MG63 (cell line): ENCODE results near the gene HTR1B. TPM values are rescaled to one million over a fixed set of nuclear protein-coding genes. Genes with fewer than 3 reads are reported as not detected.

Source experiments
- DNase-seq: peaks from one replicate; pipeline ENCODE4 v3.0.0-alpha.2; 2020
- H3K27me3 ChIP-seq: fragments of 250-450 bp; sonication (Bioruptor Pico); 2 replicates; pipeline ENCODE4 v1.5.1; 2020; ENCODE audit warnings: mild to moderate bottlenecking, moderate library complexity
- H3K36me3 ChIP-seq: fragments of 250-450 bp; sonication (Bioruptor Pico); 2 replicates; pipeline ENCODE4 v1.5.1; 2020; ENCODE audit warnings: mild to moderate bottlenecking, moderate library complexity
- H3K4me3 ChIP-seq: fragments of 250-450 bp; sonication (Bioruptor Pico); 2 replicates; pipeline ENCODE4 v1.5.1; 2020; ENCODE audit warnings: mild to moderate bottlenecking, moderate library complexity
- H3K9me3 ChIP-seq: fragments of 250-450 bp; sonication (Bioruptor Pico); 2 replicates; pipeline ENCODE4 v1.5.1; 2020; ENCODE audit warnings: mild to moderate bottlenecking, moderate library complexity
- total RNA-seq: library from RNA; depleted of rRNA; stranded (reverse); fragments of >200 nt; shearing (Covaris generic); gene quantifications from 2 replicates; pipeline ENCODE4 v1.2.3, GENCODE V29; 2014; ENCODE audit warnings: low replicate concordance; rRNA removed

Gene HTR1B, protein sequence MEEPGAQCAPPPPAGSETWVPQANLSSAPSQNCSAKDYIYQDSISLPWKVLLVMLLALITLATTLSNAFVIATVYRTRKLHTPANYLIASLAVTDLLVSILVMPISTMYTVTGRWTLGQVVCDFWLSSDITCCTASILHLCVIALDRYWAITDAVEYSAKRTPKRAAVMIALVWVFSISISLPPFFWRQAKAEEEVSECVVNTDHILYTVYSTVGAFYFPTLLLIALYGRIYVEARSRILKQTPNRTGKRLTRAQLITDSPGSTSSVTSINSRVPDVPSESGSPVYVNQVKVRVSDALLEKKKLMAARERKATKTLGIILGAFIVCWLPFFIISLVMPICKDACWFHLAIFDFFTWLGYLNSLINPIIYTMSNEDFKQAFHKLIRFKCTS
- not detected in 2 replicates for total RNA-seq

DNA sequence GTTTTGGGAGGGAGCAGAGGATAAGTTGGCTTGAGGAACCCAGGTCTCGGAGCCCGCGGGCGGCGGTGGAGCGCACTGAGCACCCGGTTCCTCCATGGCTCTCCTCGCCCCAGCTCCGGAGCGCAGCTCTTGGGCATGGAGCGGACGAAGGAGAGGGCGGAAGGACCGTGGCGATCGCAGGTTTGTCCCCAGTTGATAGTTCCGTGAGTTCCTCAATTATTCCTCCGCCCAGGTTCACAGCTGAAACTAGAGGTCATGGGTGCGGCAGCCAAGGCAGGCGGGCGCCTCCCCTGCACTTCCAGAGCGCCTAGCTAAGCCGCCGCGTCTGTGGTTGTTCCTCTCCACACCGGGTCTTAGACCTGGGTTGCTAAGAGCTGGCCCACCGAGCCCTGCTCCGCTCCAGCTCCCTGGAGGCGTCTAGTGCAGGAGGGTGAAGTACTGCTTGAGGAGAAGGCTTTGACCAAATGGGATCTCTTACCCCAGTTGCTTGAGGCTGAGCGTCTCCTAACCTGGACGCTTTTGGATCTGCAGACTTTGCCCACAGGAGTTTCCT, at the start of gene HTR1B:
Gene HTR1B (minus strand): TSS at position 184 of the 553 bp plus-strand sequence. CDS start 88 bp downstream, at position 96.
- H3K4me3 ChIP-seq, result peak within 1 kb of the TSS; percentile 42
- H3K36me3 ChIP-seq, result no peaks in the 10 kb centered on the region
- no peaks in the 10 kb centered on the region; the same call in 1 of the 2 replicates for H3K27me3 ChIP-seq
- H3K9me3 ChIP-seq, result no peaks in the 10 kb centered on the region
- no peak for DNase-seq

DNA sequence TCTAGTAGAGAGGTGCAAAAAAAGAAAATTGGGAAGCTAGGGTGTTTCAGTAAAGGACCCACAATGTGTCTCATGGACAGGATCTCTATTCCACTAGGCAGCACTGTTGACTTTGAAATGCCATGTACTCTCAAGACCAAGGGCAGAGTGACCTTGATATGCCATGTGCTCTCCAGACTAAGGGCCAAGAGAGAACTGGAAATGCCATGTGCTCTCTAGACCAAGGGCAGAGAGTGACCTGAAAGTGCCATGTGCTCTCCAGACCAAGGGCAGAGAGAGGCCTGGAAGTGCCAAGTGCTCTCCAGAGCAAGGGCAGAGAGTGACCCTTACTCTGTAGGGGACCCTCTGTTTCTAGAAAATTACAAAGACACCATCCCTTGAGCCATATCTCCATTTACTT, 49.3 kb upstream of the HTR1B start:
- H3K36me3 ChIP-seq, result no peaks in the 10 kb centered on the region
- peaks cover 4% of the 10 kb centered on the region; the same call in 1 of the 2 replicates for H3K9me3 ChIP-seq
- H3K4me3 ChIP-seq, result no peak overlapping the region
- no peaks in the 10 kb centered on the region for H3K27me3 ChIP-seq
- DNase-seq, result no peak

DNA sequence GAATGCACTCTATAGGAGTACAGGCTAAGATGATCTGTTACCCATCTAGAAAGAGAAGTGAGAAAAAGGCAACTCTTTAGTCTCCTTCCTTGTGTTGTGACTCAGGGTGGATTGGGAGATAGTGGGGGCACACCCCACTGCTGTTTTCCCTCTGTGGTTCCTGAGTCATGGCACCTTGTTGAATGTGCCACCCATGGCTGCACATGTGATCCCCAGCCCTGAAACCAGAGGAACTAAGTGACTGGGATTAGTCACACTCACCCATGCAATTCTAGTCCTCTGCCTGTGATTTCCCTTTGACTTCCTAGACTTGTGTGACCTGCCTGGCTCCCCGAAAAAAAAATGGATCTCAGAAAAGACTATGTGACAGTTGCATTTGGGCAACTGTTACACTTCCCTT, 48.6 kb upstream of the HTR1B start:
- H3K27me3 ChIP-seq, result no peaks in the 10 kb centered on the region
- H3K9me3 ChIP-seq, result peaks cover 4% of the 10 kb centered on the region; the same call in 1 of the 2 replicates
- no peak for DNase-seq

DNA sequence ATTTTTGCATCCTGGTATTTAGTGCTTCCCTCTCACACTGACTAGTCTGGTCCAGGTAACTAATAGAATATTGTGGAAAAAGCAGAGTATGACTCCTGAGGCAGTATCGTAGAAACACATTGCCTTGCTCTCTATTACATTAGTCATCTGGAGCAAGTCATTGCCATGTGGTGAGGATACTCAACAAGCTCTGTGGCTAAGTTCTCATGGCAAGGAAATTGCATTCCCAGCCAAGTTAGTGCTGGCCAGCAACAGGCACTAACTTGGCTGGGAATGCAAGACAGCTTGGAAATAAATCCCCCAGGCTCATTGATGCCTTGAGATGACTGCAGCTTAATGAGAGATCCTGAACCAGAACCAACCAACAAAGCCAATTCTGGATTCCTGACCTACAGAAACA, 39.7 kb upstream of the HTR1B start:
- Histone ChIP-seq H3K27me3 (no peaks in the 10 kb centered on the region), H3K4me3 (no peak overlapping the region), H3K36me3 (no peaks in the 10 kb centered on the region), H3K9me3 (no peaks in the 10 kb centered on the region)
- peak; percentile 66 for DNase-seq

More for the DNA sequence above, 48.6 kb upstream of the HTR1B start:
- Histone ChIP-seq H3K36me3 (no peaks in the 10 kb centered on the region), H3K4me3 (no peak overlapping the region)

DNA sequence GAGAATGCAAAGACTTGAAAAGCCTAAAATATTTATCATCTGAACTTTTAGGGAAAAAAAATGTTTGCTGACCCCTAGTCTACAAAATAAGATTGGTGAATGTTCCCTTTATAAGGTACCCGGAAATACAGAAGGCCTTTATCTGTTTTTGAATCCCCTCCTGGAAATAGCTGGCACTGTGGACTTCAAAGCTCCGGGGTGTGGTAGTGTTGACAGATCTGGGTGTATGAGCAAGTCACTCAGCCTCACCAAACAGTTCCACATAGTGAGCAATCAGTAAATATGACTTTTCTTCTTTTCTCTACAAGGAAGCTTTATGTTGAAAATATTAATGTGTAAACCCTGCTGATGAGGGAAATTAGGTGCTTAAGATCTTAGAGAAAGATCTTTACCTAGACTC, 29.2 kb upstream of the HTR1B start:
- Histone ChIP-seq H3K36me3 (no peaks in the 10 kb centered on the region), H3K9me3 (no peaks in the 10 kb centered on the region), H3K4me3 (no peak overlapping the region), H3K27me3 (no peaks in the 10 kb centered on the region)
- DNase-seq, result no peak

DNA sequence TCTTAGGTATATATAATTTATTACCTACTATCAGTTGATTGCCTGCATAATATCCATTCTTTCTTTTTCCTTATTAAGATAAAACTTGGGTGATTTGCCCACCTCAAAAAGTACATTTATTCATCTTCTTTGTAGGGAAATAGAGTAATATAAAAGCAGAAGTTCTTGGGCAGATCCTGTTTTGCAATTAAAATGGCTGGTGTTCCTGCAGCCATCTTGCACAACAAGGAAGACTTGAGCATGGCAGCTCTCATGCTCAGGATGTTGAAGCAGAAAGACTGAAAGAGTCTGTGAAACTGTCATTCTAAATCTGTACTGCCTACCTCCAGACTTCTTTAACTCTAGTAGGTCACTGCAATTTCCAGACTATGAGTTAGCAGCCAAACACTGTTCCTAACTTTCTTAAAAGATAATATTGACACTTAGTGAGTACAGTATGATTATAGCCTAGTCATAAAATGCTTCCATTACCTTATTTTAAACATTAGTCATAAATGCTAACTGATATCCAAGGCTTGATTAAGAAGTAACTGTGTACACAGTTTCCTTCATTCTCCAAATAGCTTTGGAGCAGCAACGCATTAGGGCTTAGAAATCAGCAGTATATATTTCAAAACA, 24.6 kb upstream of the HTR1B start:
- no peaks in the 10 kb centered on the region for H3K9me3 ChIP-seq

DNA sequence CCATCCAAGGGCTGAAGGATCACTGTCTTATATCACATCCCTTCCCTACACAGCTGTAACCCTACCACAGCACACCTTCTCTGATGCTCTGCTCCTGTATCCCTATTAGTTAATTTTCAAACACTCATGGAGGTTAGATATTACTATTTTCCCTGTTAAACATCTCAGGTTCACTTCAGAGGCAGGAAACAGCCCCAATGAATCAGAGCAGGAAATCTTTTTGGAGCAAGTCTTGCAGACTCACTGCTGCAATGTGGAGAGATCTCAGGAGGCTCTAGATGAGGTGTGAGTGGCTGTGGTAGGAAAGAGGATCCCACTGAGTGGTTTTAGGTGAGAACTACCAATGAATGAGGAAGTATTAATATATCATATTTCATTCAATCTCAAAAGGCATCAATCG, 19.7 kb upstream of the HTR1B start:
- H3K27me3 ChIP-seq, result no peaks in the 10 kb centered on the region
- no peaks in the 10 kb centered on the region for H3K9me3 ChIP-seq
- H3K4me3 ChIP-seq, result no peak overlapping the region
- DNase-seq, result no peak
- H3K36me3 ChIP-seq, result no peaks in the 10 kb centered on the region

More for the DNA sequence above, 24.6 kb upstream of the HTR1B start:
- no peak overlapping the region for H3K4me3 ChIP-seq
- no peaks in the 10 kb centered on the region for H3K36me3 ChIP-seq
- DNase-seq, result no peak
- H3K27me3 ChIP-seq, result no peaks in the 10 kb centered on the region

DNA sequence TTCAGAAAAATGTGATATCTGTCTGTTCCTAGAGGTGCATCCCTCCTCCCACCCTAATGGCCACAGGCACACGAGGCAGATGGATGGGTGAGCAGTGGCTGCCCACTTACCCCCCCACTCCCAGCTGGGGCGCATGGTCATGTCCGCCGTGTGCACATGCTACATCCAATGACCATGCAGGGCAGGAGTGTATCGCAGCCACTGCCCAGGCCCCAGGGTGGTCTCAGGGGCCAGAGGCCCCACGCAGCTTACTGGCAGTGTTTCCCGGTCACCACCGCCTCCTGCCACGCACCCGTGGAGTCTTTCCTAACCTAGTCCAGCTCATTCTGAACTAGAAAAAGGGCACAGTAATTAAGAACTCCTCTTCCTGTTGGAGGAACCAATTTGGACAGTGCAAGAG, 11.7 kb upstream of the HTR1B start:
- Histone ChIP-seq H3K27me3 (no peaks in the 10 kb centered on the region), H3K36me3 (no peaks in the 10 kb centered on the region), H3K4me3 (no peak overlapping the region), H3K9me3 (no peaks in the 10 kb centered on the region)
- no peak for DNase-seq

DNA sequence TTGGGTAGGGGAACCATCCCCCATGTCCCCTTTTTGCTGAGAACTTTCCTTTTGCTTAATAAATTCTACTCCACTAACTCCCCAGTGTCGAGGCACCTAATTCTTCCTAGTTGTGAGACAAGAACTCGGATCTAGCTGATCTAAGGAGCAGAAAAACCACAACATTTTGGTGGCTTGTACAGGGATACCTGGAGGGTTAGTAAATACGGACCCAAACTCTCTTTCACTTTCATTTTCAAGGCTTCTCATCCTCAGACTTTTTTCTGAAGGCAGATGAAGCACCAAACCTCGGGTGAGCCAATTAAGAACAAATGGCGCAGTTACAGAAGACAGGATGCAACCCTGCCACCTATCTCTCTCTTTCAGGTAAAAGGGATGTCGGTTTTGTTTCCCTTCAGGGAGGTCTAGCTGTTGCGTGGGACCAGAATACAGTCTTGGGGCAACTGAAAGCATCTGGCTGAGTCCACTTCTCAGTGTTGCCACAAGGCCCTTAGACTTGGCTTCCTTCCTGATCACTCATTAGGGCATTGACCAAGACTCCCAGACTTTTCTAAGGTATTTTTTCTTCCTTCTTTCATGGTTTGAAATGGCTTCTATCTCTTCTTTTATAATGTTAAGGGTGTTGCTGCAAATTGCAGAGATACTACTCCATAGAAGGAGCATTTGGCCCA, 11.1 kb upstream of the HTR1B start:
- H3K36me3 ChIP-seq, result no peaks in the 10 kb centered on the region
- H3K4me3 ChIP-seq, result no peak overlapping the region
- no peaks in the 10 kb centered on the region for H3K9me3 ChIP-seq
- no peaks in the 10 kb centered on the region for H3K27me3 ChIP-seq
- DNase-seq, result no peak

DNA sequence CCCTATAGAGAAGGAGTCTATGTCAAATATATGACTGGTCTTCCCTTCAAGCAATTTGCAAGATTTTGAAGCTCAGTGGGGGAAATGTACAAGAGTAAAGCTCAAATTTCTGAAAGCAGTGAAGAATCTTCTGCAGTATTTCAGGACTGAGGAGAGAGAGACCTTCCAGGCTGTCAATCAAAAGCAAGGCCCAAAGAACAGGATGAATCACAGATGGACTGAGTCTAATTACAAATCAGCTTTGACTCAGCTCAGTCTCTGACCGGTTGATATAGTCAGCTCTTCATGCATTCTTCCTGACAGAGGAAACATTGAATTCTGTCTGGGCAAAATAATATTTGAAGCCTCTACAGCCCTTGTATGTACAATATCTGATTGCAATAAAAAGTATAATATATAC, 7.7 kb upstream of the HTR1B start:
- no peaks in the 10 kb centered on the region for H3K9me3 ChIP-seq
- no peak overlapping the region for H3K4me3 ChIP-seq
- no peaks in the 10 kb centered on the region for H3K36me3 ChIP-seq
- H3K27me3 ChIP-seq, result no peaks in the 10 kb centered on the region
- no peak for DNase-seq

DNA sequence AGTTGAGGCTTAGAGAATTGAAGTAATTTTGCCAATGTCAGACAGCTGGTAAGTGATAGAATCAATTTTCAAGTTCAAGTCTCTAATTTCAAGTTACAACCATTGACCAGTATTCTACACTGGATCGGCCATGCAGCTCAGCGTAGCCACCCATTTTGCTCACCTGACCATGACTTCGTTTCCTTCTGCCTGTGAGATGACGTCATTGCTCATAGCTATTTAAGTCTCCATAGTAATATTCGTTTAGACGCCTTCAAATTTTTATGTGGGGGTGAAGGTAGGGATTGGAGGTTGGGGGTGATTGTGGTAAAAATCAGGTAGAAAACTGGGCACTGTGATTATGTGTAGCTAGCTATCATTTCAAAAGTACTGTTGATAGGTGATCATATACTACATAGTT, 5.6 kb upstream of the HTR1B start:
- H3K36me3 ChIP-seq, result no peaks in the 10 kb centered on the region
- no peaks in the 10 kb centered on the region for H3K9me3 ChIP-seq
- DNase-seq, result no peak
- H3K4me3 ChIP-seq, result no peak overlapping the region
- no peaks in the 10 kb centered on the region for H3K27me3 ChIP-seq

DNA sequence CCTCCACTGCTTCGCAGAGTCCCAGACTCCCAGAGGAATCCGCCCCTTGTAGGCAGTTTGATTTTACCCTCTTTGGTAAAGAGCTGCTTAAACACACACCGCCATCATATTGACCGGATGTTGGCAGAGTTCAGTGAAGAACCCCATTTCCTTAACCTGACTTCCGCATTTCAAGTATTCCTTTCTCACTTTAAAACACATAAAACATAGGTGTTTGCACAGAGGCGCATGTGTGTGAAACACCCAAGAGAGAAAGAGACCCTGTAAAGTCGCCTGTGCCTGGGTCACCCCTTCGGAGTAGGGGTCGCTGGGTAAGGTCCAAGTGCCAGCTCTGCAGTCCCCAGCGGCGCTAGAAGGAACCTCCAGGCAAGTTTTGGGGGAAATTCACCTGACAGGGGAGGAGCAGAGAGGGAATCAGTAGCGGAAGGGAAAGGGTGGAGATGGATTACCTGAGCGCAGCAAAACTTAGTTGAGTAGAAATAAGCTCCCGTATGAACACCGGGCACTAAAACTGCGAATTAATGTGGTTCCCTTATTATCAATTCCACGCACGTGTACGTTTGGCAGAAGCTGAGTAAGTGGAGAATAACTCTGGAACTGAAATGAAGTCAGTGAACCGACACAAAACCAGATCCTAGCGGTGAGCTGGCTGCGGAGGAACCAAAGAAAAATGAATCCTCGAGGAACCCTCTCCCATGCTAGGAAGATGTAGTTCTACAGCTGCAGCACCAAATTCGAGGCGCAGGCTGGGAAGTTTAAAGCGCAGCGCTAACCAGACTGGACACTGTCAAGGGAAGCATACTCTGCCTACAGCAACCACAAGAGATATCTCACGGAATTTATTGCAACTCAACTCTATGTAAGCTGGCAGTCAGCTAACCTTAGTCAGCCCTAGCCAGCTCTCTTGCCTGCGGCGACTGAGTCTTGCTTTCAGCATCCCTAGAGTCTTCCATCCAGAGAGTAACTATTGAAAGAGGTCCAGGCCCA, 3.5 kb upstream of the HTR1B start:
- no peak for DNase-seq
- H3K27me3 ChIP-seq, result no peaks in the 10 kb centered on the region; the same call in 1 of the 2 replicates
- no peaks in the 10 kb centered on the region for H3K36me3 ChIP-seq
- peak overlapping the region; percentile 56 for H3K4me3 ChIP-seq
- H3K9me3 ChIP-seq, result no peaks in the 10 kb centered on the region

DNA sequence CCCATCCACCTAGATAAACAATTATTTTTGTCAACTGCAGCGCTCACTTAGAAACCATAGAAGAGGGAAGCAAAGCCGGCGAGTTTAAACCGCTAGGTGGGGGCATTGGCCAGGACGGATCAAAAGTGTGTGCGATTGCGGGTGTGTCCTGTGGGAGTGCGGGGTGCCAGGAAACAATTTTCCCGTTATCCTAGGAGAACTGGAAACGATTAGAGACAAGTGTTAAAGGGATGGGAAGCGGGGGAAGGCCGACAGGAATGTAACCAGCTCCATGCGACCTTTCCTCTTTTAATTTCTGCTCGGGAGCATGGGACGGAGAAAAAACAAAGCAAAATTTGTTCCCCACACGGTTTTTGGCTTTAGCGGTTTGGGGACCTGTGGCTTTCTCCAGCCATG, 2.8 kb upstream of the HTR1B start:
- DNase-seq, result peak; percentile 68
- peak overlapping the region; percentile 56 for H3K4me3 ChIP-seq
- H3K36me3 ChIP-seq, result no peaks in the 10 kb centered on the region
- H3K27me3 ChIP-seq, result no peaks in the 10 kb centered on the region; the same call in 1 of the 2 replicates
- no peaks in the 10 kb centered on the region for H3K9me3 ChIP-seq

DNA sequence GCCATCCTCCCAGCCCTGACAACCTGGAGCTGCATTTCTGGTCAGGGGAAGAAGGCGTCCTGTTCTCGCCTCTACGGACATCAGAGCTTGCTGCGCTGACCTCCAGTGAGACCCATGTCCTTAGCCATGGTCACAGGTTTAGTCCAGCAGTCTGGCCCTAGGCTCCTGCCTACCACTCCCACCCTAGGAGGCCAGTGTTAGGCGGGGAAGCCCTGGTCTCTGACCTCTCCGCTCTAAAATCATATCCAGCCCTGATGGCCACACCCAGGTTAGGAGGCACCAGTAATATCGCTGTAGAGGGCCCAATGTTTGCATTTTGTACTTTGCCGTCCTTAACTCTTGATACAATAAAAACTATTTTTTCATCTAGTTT, 1.2 kb upstream of the HTR1B start:
- Histone ChIP-seq H3K9me3 (no peaks in the 10 kb centered on the region), H3K4me3 (peak overlapping the region; percentile 42), H3K27me3 (no peaks in the 10 kb centered on the region; the same call in 1 of the 2 replicates), H3K36me3 (no peaks in the 10 kb centered on the region)
- DNase-seq, result no peak

DNA sequence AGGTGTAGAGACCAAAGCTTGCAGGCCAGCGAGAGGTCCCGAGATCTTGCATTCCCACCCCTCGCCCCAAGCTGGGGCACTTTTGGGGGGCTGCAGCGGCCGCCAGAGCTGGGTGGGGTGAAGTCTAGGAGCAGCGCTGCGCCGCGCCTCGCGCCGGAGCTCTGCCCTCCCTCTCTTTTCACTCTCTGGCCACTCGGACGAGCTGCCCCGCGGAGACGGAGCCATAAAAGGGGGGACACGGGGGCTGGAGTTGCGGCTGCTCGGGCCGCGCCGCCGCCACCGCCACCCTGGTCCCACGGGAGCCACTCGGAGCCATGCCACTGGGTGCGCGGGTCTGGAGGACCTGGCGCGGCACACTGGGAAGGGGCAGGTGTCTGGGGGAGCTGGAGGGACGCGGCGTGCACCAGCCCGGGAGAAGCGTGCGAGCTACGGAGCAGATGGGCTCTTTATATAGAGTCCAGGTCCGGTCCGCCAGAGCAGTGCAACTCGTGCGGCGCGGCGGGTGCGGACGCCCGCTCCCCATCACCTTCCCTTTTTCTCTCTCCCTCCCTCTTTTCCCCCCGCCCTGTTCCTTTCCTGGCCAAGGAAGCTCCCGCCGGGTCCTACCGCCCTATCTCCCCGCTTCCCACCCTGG, 687 bp upstream of the HTR1B start:
- no peaks in the 10 kb centered on the region; the same call in 1 of the 2 replicates for H3K27me3 ChIP-seq
- no peak for DNase-seq
- no peaks in the 10 kb centered on the region for H3K36me3 ChIP-seq
- H3K9me3 ChIP-seq, result no peaks in the 10 kb centered on the region
- peak overlapping the region; percentile 42 for H3K4me3 ChIP-seq
